Measurements from ENCODE around the gene CDH12.
"Not testable (repeated sequence)": the region's sequence is repeated elsewhere in the genome, so short reads cannot be mapped to it uniquely, and the experiment has no call there.

Gene CDH12

DNA sequence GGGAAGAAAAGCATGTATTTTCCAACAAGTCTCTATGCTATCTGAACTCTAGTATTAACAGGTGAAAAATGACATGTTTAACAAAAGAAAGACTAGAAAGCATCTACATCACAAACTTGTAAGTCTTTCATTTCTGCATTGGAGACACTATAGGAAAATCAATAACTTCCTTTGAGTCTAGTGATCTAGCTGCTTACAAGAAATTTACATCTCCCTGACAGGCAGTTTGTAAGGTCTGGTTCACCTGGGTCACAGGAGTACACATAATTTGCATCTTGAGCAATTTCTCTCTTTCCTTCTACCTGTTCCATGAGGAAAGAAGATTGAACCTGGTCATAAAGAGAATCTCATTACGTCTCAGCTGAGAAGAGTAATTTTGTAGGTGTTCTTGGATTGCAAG is 696.2 kb downstream of the CDH12 start:
- not testable (repeated sequence) for DNase-seq (ENCODE audit: low read depth in 3 of 3)

DNA sequence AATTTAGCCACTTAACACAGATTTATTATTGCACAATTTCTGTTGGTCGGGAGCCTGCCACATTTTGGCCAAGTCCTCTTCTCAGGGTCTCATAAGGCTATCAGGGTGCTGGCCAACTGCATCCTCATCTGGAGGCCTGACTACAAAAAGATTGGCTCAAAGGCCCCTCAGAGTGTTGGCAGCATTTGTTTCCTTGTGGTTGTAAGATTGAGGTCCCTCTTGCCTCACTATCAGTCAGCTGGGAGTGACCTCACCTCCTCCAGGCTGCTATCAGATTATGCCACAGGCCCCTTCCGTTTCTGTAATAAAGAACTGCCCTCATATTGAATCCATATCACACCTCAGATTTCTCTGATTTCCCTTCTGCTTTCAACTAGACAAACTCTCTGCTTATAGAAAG is 698.4 kb downstream of the CDH12 start:
- not testable (repeated sequence) for DNase-seq (ENCODE audit: low read depth in 3 of 3)

- not testable (repeated sequence) for DNase-seq (ENCODE audit: low read depth in 3 of 3)
Observed at GRCh38 chr5:22151801-22152200, 701.3 kb downstream of the CDH12 start.

- DNase-seq (ENCODE audit: low read depth in 3 of 3), result not testable (repeated sequence)
Observed at GRCh38 chr5:22140418-22140817, 712.7 kb downstream of the CDH12 start.

- DNase-seq (ENCODE audit: low read depth in 3 of 3), result not testable (repeated sequence)
Observed at GRCh38 chr5:22139662-22140300, 713.4 kb downstream of the CDH12 start.

DNA sequence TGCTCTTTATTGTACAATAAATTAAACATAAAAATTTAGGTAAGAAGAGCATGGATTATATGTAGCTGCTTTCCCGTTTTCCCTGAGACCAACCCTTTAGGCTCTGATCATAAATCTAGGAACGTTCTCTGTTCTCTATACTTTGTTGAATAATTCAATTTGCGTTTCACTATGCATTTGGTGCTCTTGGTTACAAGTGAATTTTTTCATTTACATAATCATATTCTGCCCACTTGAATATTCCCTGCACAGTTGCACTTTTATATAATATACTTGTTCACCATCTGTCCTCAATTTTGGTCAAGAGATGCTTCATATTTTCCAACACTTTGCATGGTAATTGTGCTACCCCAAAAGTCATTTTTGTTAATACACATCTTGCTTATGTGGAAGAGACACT is 741.8 kb downstream of the CDH12 start:
- no peak for DNase-seq (ENCODE audit: low read depth in 3 of 3)

DNA sequence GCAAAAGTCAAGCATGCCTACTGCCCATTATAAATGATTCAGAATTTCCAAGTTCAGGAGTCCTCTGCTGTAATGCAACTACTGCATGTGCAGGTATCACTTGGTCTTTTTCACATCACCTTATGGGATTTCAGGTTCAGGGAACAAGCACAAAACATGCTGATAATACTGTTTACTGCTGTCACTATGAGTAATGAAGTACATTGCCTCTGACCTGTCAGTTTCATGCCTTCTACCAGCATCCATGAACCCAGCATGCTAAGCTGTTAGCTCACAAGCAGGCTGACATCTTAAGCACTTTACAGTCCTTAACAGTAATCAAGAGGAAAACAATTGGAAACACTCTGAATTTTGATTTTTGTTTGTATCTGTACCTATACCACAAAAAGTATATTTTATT is 743.8 kb downstream of the CDH12 start:
- DNase-seq (ENCODE audit: low read depth in 3 of 3), result no peak

GRCh38 chr5:22108545-22108944 is 744.6 kb downstream of the CDH12 start:
- no peak for DNase-seq (ENCODE audit: low read depth in 3 of 3)

DNA sequence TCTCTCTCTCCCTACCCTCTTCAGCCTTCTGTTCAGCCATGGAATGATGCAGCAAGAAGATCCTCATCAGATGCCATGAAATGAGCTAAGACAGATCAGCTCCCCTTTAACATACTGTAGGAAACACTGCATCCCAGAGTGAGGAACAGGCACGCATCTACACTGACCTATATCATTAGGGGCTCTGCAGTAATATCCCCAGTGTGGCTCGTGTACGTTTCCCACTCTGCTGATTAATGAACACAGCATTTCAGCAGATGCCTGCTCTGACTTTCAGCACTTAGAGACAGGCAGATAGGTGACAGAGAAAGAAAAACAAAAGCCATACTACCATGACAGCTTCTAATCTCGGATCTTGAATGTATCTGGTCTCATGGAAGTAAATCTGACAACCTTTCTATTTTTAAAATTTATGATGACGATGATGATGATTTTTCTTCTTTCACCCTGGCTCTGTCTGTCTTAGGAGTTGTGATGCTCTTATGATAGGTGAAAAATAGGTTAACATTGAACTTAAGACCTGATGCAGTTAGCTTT is 750.3 kb downstream of the CDH12 start:
- DNase-seq (ENCODE audit: low read depth in 3 of 3), result no peak

DNA sequence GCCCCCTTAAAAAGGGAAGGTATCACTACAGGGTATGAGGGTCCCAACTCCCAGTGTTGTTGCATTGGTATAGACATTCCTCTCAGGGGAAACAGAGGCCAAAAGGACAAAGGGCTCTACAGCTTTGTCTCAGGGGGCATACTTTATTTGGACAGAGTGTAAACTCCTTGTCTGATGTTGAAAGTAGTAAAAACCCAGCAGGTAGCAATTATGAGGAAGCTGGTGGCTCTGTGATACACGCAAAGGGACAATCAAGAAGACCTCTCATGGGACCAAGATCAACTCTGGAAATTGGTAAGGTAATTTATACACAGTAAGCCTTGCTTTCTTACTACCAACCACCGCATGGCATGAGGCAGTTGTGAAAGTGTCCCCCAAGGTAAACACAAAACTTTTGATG is 764.6 kb downstream of the CDH12 start:
- no peak for DNase-seq (ENCODE audit: low read depth in 3 of 3)

DNA sequence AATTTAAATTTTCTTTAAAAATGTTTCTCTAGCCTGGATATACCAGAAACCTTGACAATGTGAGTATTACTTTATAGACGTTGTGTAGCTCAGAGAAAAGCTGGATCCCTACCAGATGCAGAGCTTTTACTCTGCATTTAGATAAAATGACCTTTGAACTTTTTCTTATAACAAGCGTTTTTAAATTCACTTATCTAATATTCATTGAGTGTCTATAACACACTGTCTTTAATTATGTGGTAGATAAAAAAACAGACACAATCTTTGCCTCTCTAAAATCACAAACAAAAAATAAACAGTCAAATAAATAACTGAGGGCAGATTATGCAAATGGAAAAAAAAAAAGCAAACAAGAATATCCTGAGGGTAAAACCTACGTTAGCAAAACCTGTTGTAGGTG is 773.6 kb downstream of the CDH12 start:
- no peak for DNase-seq (ENCODE audit: low read depth in 3 of 3)

DNA sequence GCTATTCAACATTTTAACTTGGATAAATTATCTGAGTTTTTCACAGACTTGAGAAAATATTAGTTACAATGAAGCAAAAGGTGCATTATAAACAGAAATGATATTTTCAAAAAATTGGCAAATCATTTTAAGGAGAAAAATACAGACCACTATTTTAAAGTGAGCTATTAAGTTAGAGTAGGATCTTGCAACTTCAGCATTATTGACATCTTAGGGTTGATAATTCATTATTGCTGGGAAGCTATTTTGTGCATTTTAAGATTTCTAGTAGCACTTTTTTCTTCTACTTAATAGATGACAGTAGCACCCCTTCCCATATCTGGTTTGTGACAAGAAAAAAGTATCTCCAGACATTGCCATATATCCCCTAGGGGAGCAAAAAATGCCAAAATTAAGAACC is 774.1 kb downstream of the CDH12 start:
- DNase-seq (ENCODE audit: low read depth in 3 of 3), result no peak

- DNase-seq (ENCODE audit: low read depth in 3 of 3), result no peak
Observed at GRCh38 chr5:22076586-22076985, 776.6 kb downstream of the CDH12 start.

DNA sequence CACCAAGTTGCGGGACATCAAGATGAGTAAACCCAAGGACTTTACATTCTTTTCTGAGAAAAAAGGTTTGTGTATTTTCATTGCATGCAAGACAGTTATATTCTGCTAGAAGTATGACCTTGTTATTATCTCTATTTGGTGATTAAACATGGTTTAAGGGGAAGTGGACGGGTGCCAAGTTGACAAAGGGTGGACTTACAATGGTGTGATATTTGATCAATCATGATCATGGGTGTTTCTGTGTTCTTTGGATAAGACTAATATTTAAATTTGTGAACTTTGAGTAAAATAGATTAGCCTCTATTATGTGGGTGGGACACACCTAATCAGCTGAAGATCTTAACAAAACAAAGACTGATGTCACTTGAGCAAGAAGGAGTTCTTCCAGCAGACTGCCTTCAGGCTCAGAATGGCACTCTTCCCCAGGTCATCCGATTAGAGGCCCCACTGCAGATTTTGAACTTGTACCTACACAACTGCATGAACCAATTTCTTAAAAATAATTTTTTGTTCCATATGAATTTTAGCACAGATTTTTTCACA is 782.9 kb downstream of the CDH12 start:
- DNase-seq (ENCODE audit: low read depth in 3 of 3), result no peak

GRCh38 chr5:22063717-22064116 is 789.4 kb downstream of the CDH12 start:
- no peak for DNase-seq (ENCODE audit: low read depth in 3 of 3)

GRCh38 chr5:22058620-22059019 is 794.5 kb downstream of the CDH12 start:
- no peak for DNase-seq (ENCODE audit: low read depth in 3 of 3)

DNA sequence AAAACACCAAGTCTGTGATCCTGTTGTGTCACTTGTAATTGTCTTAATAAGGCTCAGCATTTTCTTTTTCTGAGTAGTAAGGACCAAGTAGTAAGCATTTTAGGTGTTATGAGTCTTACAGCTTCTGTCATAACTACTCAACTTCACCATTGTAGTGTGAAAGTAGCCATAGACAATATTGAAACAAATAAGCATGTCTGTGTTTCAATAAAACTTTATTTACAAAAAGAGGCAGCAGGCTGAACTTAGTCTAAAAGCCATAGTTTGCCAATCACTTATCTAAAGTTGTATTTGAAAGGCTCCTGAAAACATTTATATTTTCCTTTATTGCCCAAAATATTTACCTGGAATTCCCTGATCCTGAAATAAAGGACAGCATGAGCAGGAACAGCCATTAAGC is 796.1 kb downstream of the CDH12 start:
- DNase-seq (ENCODE audit: low read depth in 3 of 3), result no peak

DNA sequence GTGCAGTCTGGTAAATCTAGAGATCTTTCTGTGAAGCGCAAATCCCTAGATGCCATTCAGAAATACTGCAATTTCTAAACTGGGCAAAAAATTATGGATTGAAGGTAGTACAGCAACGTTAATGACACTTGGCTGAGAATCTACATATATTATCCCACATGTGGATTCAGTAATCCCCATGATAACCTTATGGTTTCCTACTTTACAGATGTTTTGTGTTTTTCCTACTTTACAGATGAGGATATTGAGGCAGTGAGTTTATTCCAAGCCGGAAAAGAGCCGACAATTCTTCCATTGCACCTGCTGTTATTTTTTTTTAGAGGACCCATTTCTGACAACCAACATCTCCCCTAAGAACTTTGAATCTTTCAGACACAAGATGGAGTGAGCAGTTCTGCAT is 796.5 kb downstream of the CDH12 start:
- no peak for DNase-seq (ENCODE audit: low read depth in 3 of 3)

- no peak for DNase-seq (ENCODE audit: low read depth in 3 of 3)
Observed at GRCh38 chr5:22053195-22053594, 799.9 kb downstream of the CDH12 start.

- no peak for DNase-seq (ENCODE audit: low read depth in 3 of 3)
Observed at GRCh38 chr5:22051881-22052280, 801.3 kb downstream of the CDH12 start.

- DNase-seq (ENCODE audit: low read depth in 3 of 3), result no peak
Observed at GRCh38 chr5:22050931-22051330, 802.2 kb downstream of the CDH12 start.

GRCh38 chr5:22044229-22044628 is 808.9 kb downstream of the CDH12 start:
- DNase-seq (ENCODE audit: low read depth in 3 of 3), result no peak

DNA sequence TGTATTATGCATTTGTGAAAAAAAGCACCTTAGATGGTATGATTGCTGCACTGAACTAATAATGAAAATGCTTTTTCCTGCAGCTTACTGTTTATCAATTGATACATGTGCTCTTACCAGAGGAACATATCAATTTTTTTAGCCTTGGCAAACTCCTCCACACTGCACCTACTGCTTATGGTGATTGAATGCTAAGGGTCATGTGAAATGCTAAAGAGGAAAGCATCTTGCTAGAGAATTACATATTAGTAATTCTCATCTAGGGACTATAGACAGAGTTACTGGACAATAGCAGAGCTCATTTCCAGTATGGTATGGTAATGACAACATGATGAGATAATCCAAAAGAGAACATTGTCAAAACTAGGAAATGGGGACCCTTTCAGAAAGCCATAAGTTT is 817.1 kb downstream of the CDH12 start:
- DNase-seq (ENCODE audit: low read depth in 3 of 3), result no peak

DNA sequence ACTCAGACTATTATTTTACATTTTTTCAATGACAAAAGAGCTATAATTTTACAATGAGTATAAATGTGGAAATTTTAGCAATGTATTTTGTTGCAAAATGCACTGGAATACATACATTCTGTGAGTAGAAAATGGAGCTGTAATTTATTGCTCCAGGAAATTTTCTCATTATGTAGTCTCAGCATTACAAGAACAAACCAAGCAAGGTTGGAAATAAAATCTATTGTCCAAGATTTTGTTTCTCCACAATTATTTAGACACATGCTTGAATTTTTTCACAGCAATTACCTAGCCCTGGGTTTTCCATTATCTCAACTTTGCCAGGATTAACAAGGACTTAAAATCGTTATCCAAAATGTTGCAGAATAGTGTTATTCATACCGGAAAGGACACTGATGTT is 820.1 kb downstream of the CDH12 start:
- DNase-seq (ENCODE audit: low read depth in 3 of 3), result no peak

Measured in stimulated activated CD4-positive, alpha-beta T cell treated with anti-CD3 and anti-CD28 coated beads, TNF-alpha, amount 100 ng/mL, for 4 hours (primary cell).